GM23338 (cell line): ENCODE data around the gene DNAAF3. TPM values are rescaled to one million over a fixed set of nuclear protein-coding genes. Genes with fewer than 3 reads are reported as not detected.

Experiments
- ATAC-seq: fragments of 200-7000 bp; cut with Tn5 transposase; 3 replicates; pipeline ENCODE4 v1.9.1; 2020
- DNase-seq: peaks from one replicate; pipeline ENCODE4 v3.0.0-alpha.2; 2015; ENCODE audit warnings: low spot score
- H2AFZ ChIP-seq: fragments of 200-600 bp; sonication (generic); 2 replicates; pipeline ENCODE4 v1.8.0; 2016; ENCODE audit warnings: antibody characterized with exemption, mild to moderate bottlenecking, moderate library complexity
- H3F3A ChIP-seq: fragments of 200-600 bp; sonication (generic); replicated peaks from 2 replicates; pipeline ENCODE4 v1.8.0; 2017; ENCODE audit warnings: antibody characterized with exemption, mixed run types, low read depth
- H3K27ac ChIP-seq: fragments of 200-600 bp; sonication (generic); 2 replicates; pipeline ENCODE4 v1.6.1; 2016; ENCODE audit warnings: low read depth
- H3K27me3 ChIP-seq: fragments of 200-600 bp; sonication (generic); 2 replicates; pipeline ENCODE4 v1.8.0; 2016; ENCODE audit warnings: mild to moderate bottlenecking, mixed run types, moderate library complexity; ENCODE audit not compliant: insufficient read depth
- H3K36me3 ChIP-seq: fragments of 200-600 bp; sonication (generic); 2 replicates; pipeline ENCODE4 v1.8.0; 2016; ENCODE audit warnings: mild to moderate bottlenecking; ENCODE audit not compliant: insufficient read depth
- H3K4me1 ChIP-seq: fragments of 200-600 bp; sonication (generic); 2 replicates; pipeline ENCODE4 v1.8.0; 2016; ENCODE audit warnings: mild to moderate bottlenecking, moderate library complexity; ENCODE audit not compliant: insufficient read depth
- H3K4me2 ChIP-seq: fragments of 200-600 bp; sonication (generic); 2 replicates; pipeline ENCODE4 v1.7.1; 2017; ENCODE audit warnings: mixed run types
- H3K4me3 ChIP-seq: fragments of 200-600 bp; sonication (generic); 2 replicates; pipeline ENCODE4 v1.6.1; 2016; ENCODE audit warnings: mixed run types
- H3K79me2 ChIP-seq: fragments of 200-600 bp; sonication (generic); replicated peaks from 2 replicates; pipeline ENCODE4 v1.8.0; 2017; ENCODE audit warnings: mild to moderate bottlenecking; ENCODE audit not compliant: insufficient read depth
- H3K9me2 ChIP-seq: fragments of 200-600 bp; sonication (generic); 2 replicates; pipeline ENCODE4 v1.8.0; 2017; ENCODE audit not compliant: insufficient read depth
- H4K20me1 ChIP-seq: fragments of 200-600 bp; sonication (generic); replicated peaks from 2 replicates; pipeline ENCODE4 v1.8.0; 2017; ENCODE audit warnings: mild to moderate bottlenecking; ENCODE audit not compliant: insufficient read depth
- H3K27ac Mint-ChIP-seq: 2 replicates; pipeline ENCODE4 v1.8.0; 2020; ENCODE audit warnings: inconsistent platforms, mild to moderate bottlenecking, moderate library complexity, mixed read lengths
- H3K27me3 Mint-ChIP-seq: 3 replicates; pipeline ENCODE4 v1.8.0; 2022; ENCODE audit warnings: low read depth, mild to moderate bottlenecking, moderate library complexity, mixed read lengths, inconsistent platforms; ENCODE audit not compliant: insufficient read depth, poor library complexity
- H3K36me3 Mint-ChIP-seq: 3 replicates; pipeline ENCODE4 v1.8.0; 2021; ENCODE audit warnings: low read depth, mild to moderate bottlenecking, inconsistent platforms, moderate library complexity, mixed read lengths
- H3K4me1 Mint-ChIP-seq: 3 replicates; pipeline ENCODE4 v1.8.0; 2020; ENCODE audit warnings: mild to moderate bottlenecking, inconsistent platforms, mixed read lengths
- H3K4me3 Mint-ChIP-seq: 3 replicates; pipeline ENCODE4 v1.8.0; 2021; ENCODE audit warnings: moderate library complexity, mild to moderate bottlenecking, inconsistent platforms, mixed read lengths
- H3K9me3 Mint-ChIP-seq: 3 replicates; pipeline ENCODE4 v1.8.0; 2020; ENCODE audit warnings: moderate library complexity, mild to moderate bottlenecking, inconsistent platforms, mixed read lengths
- CREB1 ChIP-seq: fragments of 250-450 bp; sonication (Bioruptor Pico); IDR thresholded peaks from 2 replicates; pipeline ENCODE4 v1.5.0; 2020; ENCODE audit warnings: low read depth, mild to moderate bottlenecking, moderate library complexity
- EZH2 ChIP-seq: fragments of 200-600 bp; sonication (generic); IDR thresholded peaks from one replicate; pipeline ENCODE4 v1.8.0; 2017; ENCODE audit warnings: antibody characterized with exemption, mild to moderate bottlenecking, low read depth; ENCODE audit not compliant: unreplicated experiment
- EZH2phosphoT487 ChIP-seq: fragments of 200-600 bp; sonication (generic); IDR thresholded peaks from one replicate; pipeline ENCODE4 v1.8.1; 2018; ENCODE audit warnings: antibody characterized with exemption; ENCODE audit not compliant: unreplicated experiment
- JUNB ChIP-seq: IDR thresholded peaks from one replicate; pipeline ENCODE4 v1.6.1; 2016; ENCODE audit warnings: antibody characterized with exemption; ENCODE audit not compliant: unreplicated experiment
- NANOG ChIP-seq: IDR thresholded peaks from 2 replicates; pipeline ENCODE4 v1.6.1; 2016; ENCODE audit warnings: antibody characterized with exemption, borderline replicate concordance
- POLR2AphosphoS5 ChIP-seq: IDR thresholded peaks from 2 replicates; pipeline ENCODE4 v1.6.1; 2016; ENCODE audit warnings: antibody characterized with exemption, low read depth
- STAT1 ChIP-seq: IDR thresholded peaks from one replicate; pipeline ENCODE4 v1.6.1; 2016; ENCODE audit warnings: antibody characterized with exemption; ENCODE audit not compliant: unreplicated experiment
- ZNF114 ChIP-seq: fragments of 250-450 bp; sonication (Bioruptor Pico); IDR thresholded peaks from 2 replicates; pipeline ENCODE4 v1.5.0; 2020; ENCODE audit warnings: mild to moderate bottlenecking, moderate library complexity
- ZNF331 ChIP-seq: fragments of 250-450 bp; sonication (Bioruptor Pico); IDR thresholded peaks from 2 replicates; pipeline ENCODE4 v1.5.0; 2020; ENCODE audit warnings: low read depth, mild to moderate bottlenecking, moderate library complexity
- polyA plus RNA-seq: library from polyadenylated mRNA; unstranded; fragments of >200 nt; fragmentation: Nextera tagmentation; extraction: Ambion mirVana; gene quantifications from 2 replicates; pipeline ENCODE4 v1.2.1, GENCODE V29; 2016
- total RNA-seq: library from RNA; depleted of rRNA; stranded (reverse); fragments of >200 nt; shearing (Covaris generic); gene quantifications from 2 replicates; pipeline ENCODE4 v1.2.3, GENCODE V29; 2014
- TF ChIP-seq, protein P1 (sequence below), 2 experiments: fragments of 200-600 bp in 1 of 2; sonication (generic) in 1 of 2; conservative IDR thresholded peaks; 2 replicates each; pipeline versions ENCODE4 v1.5.1 to v1.6.1; 2016 to 2017; ENCODE audit warnings: antibody characterized with exemption in 2 of 2, low read depth in 2 of 2, mild to moderate bottlenecking in 2 of 2, moderate library complexity in 1 of 2
- TF ChIP-seq, protein P2 (sequence below): fragments of 250-450 bp; sonication (Bioruptor Pico); IDR thresholded peaks from 2 replicates; pipeline ENCODE4 v1.5.0; 2020; ENCODE audit warnings: mild to moderate bottlenecking, moderate library complexity
- TF ChIP-seq, protein P3 (sequence below): IDR thresholded peaks from 2 replicates; pipeline ENCODE4 v1.6.1; 2016; ENCODE audit warnings: antibody characterized with exemption

The DNAAF3 gene
- total and polyA plus RNA-seq, 2 experiments from 2014 or later, result 8.5 to 9.0 TPM

DNA sequence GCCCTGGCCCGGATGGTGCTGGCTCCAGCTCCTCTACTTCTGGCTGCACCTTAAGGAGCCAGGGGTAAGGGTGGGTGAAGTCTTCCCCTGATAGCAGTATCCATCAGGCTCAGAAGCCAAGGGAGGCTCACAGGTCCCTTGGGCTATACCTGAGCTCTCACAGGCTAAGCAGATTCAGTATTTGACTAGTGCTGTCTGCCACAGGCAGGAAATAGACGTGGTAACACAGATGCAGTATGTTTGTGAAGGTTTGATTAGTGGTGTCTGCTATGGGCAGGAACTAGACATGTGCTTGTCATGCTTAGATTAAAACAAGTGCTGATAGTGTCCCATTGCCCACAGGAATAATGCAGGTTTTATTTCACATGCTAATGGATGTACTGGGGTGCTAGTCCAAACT lies 9.7 kb upstream of the DNAAF3 start:
- peaks cover 12% of the 10 kb centered on the region for H3K9me3 Mint-ChIP-seq
- H3K36me3 ChIP-seq, result no peaks in the 10 kb centered on the region
- H3K4me1 Mint-ChIP-seq, result peaks cover 33% of the 10 kb centered on the region
- H2AFZ ChIP-seq, result no peak overlapping the region
- H3K4me2 ChIP-seq, result no peak overlapping the region
- peaks cover 59% of the 10 kb centered on the region for H3K27me3 ChIP-seq
- no peaks in the 10 kb centered on the region for H3K79me2 ChIP-seq
- no peak overlapping the region for H3K4me3 ChIP-seq
- 0 out of 2 replicates have a peak, but pooled peaks cover 3% of the 10 kb centered on the region for H3K9me2 ChIP-seq
- no peak overlapping the region for H3K4me3 Mint-ChIP-seq
- H3K36me3 Mint-ChIP-seq, result no peaks in the 10 kb centered on the region; the same call in 2 of the 3 replicates
- H3K4me1 ChIP-seq, result peaks cover 12% of the 10 kb centered on the region; the same call in 1 of the 2 replicates
- peaks cover 14% of the 10 kb centered on the region; the same call in 1 of the 2 replicates for H3F3A ChIP-seq
- ATAC-seq (no peak), DNase-seq (no peak)
- TF ChIP-seq STAT1 (no peak), ZNF331 (CRISPR knock-in tag) (no peak), NANOG (no peak), EZH2phosphoT487 (no peak), ZNF114 (CRISPR knock-in tag) (no peak), JUNB (no peak), POLR2AphosphoS5 (no peak), EZH2 (no peak), CREB1 (CRISPR knock-in tag) (no peak)
- TF ChIP-seq, protein P1, sequence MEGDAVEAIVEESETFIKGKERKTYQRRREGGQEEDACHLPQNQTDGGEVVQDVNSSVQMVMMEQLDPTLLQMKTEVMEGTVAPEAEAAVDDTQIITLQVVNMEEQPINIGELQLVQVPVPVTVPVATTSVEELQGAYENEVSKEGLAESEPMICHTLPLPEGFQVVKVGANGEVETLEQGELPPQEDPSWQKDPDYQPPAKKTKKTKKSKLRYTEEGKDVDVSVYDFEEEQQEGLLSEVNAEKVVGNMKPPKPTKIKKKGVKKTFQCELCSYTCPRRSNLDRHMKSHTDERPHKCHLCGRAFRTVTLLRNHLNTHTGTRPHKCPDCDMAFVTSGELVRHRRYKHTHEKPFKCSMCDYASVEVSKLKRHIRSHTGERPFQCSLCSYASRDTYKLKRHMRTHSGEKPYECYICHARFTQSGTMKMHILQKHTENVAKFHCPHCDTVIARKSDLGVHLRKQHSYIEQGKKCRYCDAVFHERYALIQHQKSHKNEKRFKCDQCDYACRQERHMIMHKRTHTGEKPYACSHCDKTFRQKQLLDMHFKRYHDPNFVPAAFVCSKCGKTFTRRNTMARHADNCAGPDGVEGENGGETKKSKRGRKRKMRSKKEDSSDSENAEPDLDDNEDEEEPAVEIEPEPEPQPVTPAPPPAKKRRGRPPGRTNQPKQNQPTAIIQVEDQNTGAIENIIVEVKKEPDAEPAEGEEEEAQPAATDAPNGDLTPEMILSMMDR (conservative IDR thresholded peaks at IDR 0.05; ENCODE audit: low read depth in 2 of 2), result no peak
- TF ChIP-seq, protein P2, sequence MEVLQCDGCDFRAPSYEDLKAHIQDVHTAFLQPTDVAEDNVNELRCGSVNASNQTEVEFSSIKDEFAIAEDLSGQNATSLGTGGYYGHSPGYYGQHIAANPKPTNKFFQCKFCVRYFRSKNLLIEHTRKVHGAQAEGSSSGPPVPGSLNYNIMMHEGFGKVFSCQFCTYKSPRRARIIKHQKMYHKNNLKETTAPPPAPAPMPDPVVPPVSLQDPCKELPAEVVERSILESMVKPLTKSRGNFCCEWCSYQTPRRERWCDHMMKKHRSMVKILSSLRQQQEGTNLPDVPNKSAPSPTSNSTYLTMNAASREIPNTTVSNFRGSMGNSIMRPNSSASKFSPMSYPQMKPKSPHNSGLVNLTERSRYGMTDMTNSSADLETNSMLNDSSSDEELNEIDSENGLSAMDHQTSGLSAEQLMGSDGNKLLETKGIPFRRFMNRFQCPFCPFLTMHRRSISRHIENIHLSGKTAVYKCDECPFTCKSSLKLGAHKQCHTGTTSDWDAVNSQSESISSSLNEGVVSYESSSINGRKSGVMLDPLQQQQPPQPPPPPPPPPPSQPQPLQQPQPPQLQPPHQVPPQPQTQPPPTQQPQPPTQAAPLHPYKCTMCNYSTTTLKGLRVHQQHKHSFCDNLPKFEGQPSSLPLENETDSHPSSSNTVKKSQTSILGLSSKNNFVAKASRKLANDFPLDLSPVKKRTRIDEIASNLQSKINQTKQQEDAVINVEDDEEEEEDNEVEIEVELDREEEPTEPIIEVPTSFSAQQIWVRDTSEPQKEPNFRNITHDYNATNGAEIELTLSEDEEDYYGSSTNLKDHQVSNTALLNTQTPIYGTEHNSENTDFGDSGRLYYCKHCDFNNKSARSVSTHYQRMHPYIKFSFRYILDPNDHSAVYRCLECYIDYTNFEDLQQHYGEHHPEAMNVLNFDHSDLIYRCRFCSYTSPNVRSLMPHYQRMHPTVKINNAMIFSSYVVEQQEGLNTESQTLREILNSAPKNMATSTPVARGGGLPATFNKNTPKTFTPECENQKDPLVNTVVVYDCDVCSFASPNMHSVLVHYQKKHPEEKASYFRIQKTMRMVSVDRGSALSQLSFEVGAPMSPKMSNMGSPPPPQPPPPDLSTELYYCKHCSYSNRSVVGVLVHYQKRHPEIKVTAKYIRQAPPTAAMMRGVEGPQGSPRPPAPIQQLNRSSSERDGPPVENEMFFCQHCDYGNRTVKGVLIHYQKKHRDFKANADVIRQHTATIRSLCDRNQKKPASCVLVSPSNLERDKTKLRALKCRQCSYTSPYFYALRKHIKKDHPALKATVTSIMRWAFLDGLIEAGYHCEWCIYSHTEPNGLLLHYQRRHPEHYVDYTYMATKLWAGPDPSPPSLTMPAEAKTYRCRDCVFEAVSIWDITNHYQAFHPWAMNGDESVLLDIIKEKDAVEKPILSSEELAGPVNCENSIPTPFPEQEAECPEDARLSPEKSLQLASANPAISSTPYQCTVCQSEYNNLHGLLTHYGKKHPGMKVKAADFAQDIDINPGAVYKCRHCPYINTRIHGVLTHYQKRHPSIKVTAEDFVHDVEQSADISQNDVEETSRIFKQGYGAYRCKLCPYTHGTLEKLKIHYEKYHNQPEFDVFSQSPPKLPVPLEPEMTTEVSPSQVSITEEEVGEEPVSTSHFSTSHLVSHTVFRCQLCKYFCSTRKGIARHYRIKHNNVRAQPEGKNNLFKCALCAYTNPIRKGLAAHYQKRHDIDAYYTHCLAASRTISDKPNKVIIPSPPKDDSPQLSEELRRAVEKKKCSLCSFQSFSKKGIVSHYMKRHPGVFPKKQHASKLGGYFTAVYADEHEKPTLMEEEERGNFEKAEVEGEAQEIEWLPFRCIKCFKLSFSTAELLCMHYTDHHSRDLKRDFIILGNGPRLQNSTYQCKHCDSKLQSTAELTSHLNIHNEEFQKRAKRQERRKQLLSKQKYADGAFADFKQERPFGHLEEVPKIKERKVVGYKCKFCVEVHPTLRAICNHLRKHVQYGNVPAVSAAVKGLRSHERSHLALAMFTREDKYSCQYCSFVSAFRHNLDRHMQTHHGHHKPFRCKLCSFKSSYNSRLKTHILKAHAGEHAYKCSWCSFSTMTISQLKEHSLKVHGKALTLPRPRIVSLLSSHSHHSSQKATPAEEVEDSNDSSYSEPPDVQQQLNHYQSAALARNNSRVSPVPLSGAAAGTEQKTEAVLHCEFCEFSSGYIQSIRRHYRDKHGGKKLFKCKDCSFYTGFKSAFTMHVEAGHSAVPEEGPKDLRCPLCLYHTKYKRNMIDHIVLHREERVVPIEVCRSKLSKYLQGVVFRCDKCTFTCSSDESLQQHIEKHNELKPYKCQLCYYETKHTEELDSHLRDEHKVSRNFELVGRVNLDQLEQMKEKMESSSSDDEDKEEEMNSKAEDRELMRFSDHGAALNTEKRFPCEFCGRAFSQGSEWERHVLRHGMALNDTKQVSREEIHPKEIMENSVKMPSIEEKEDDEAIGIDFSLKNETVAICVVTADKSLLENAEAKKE, result no peak
- TF ChIP-seq, protein P3, sequence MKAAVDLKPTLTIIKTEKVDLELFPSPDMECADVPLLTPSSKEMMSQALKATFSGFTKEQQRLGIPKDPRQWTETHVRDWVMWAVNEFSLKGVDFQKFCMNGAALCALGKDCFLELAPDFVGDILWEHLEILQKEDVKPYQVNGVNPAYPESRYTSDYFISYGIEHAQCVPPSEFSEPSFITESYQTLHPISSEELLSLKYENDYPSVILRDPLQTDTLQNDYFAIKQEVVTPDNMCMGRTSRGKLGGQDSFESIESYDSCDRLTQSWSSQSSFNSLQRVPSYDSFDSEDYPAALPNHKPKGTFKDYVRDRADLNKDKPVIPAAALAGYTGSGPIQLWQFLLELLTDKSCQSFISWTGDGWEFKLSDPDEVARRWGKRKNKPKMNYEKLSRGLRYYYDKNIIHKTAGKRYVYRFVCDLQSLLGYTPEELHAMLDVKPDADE, result no peak
- peaks cover 54% of the 10 kb centered on the region for H3K27me3 Mint-ChIP-seq
- H3K27ac ChIP-seq, result no peak overlapping the region
- no peak overlapping the region for H3K27ac Mint-ChIP-seq
- no peaks in the 10 kb centered on the region for H4K20me1 ChIP-seq
